Measurements from ENCODE around the gene LCK.

DNA sequence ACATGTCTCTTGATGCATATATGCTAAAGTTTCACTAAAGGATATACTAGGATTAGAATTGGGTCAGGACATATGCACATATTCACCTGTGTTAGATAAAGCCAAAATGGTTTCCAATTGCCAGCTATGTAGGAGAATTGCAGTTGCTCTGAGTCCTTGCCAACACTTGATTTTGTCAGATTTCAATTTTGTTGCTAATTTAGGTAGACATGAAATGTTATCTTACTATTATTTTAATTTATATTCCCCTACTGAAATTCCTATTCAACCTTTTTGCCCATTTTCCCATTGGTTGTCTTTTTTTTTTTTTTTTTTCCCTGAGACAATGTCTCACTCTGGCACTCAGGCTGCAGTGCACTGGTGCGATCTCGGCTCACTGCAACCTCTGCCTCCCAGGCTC lies 54.2 kb downstream of the LCK start:
- no peak for TF ChIP-seq EZH2 (IDR thresholded peaks at IDR 0.05; ENCODE audit: insufficient read depth, poor library complexity, severe bottlenecking)
- no peak for TF ChIP-seq EZH2phosphoT487 (IDR thresholded peaks at IDR 0.05; ENCODE audit: insufficient read depth, low read depth)
